HG02973 (cell line): Measurements from ENCODE around the gene GNPDA2.

Experiments used
- ATAC-seq: cut with Tn5 transposase; IDR thresholded peaks from one replicate; pipeline ENCODE4 v1.9.1; 2021; ENCODE audit warnings: moderate library complexity; ENCODE audit not compliant: unreplicated experiment

GNPDA2 gene

DNA sequence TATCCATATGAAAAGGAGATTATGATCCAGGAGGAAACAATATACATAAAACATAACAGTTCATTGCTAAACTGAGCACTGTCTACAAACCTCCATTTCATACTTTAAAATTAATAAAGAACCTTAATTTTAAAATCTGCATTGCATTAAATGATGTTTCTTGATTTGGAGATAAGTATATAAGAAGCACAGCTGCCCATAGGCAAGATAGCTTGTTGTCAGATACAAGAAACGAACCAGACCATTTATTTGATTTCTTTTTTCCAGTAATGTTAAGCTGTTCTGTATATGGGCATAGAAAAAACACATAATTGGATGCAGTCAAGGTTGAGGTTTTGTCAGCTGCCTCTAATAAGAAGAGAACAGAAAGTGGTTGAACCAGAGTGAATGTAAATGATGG lies 41.7 kb downstream of the GNPDA2 start:
- no peak for ATAC-seq

DNA sequence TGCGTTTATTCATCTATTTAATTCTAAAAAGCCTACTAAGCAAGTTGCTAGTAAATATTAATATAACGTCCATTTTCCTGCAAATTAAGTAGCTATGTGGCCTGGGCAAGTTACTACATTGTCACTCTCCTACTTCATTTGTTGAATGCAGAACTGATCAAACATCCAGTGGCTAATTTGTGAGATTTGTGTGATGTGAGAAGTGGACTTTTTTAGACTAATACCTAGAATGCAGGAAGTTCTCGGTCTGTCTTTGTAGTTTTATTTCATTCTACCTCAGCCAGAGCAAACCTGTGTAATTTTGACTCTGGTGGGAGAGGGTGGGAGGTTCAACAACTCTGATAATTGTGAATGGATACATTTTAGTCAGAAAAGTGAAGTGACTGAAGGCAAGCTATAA lies 47.3 kb downstream of the GNPDA2 start:
- peak; percentile 13 for ATAC-seq

DNA sequence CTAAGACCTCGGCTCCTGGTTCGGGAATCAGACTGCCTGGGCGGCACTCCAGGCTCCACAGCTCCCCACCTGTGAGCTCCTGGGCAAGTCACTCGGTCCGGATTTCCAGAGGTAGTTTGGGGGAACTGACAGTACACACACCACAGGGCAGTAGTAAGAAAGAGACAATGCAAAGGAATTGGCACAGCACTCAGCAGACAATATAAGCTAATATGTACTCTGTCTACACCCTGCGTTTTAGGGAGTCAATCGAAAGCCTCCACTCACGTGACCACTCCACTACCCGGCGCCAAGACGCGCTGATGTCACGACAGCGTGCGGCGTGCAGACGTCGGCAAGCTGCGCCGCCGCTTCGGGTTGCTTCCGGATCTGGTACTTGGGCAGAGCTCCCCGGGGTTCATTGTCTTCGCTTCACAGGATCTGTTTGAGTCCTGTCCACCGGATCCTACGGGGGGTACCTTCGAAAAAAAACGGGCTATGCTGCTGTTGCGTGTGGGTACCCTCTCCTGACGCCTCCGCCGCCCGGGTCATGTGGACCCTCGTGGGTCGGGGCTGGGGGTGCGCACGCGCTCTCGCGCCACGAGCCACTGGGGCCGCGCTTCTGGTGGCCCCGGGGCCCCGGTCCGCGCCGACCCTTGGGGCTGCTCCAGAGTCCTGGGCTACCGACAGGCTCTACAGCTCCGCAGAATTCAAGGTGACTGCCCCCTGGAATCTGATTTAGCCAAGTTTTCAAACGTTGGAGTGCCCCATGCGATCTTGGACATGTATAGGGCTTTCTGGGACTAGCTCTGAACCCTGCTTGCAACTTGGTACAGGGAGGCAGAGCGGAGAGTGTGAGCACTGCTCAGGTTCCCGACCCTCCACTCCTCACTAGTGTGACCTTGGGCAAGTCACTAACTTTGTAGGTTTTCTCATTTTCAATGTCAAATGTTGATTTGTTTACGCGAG lies 48.0 kb downstream of the GNPDA2 start, which contains the start of gene GUF1:
GUF1 (plus strand) TSS at position 327 of the 948 bp plus-strand sequence; CDS start at position 530, 203 bp downstream.
- ATAC-seq: peak; percentile 95

DNA sequence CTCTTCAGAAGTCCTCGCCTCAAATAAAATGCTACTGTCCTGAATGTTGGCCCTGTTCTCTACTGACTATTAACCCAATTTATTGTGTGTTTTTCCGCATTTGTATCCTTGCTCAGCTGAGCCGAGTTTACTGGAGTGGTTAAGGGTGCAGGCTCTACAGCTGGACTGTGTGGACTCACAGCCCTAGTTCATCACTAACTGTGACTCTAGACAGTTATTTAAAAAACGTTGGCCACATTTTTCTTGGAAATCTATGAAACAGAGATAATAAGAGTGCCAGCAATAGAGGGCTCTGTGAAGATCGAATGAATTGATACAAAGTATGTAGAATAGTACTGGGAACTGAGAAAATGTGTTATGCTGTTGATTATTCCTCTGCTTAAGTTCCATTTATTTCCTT lies 51.0 kb downstream of the GNPDA2 start:
- no peak for ATAC-seq

DNA sequence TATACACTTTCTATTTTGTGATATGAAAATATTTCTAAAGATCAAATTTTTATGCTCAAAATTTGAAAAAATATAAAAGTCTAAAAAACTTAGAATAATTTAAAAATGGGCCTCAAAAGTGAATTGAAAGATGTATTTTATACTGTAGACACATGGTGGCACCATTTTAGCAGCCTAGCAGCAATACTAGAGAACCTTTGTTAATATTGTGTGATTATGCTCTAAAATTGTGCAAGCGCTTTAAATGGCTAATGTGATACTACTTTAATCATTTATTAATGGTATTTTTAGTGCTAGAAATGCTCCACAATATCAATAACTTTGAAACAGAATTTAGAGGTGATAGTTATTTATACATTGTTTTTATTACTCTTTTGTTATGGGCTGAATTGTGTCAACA lies 51.9 kb downstream of the GNPDA2 start:
- ATAC-seq: no peak

DNA sequence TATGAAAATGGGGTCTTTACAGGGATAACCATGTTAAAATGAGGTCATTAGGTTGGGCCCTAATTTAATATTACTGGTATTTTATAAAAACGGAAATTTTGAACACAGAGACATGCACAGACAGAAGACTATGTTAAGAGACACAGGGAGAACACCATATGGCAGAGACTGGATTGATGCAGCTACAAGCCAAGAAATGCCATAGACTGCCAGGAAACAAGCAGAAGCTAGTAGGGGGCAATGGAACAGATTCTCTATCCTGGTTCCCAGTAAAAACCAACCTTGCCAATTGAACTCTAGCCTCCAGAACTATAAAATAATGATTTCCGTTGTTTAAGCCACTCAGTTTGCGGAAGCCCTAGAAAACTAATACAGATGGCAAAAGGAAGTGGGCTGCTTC lies 54.7 kb downstream of the GNPDA2 start:
- no peak for ATAC-seq

DNA sequence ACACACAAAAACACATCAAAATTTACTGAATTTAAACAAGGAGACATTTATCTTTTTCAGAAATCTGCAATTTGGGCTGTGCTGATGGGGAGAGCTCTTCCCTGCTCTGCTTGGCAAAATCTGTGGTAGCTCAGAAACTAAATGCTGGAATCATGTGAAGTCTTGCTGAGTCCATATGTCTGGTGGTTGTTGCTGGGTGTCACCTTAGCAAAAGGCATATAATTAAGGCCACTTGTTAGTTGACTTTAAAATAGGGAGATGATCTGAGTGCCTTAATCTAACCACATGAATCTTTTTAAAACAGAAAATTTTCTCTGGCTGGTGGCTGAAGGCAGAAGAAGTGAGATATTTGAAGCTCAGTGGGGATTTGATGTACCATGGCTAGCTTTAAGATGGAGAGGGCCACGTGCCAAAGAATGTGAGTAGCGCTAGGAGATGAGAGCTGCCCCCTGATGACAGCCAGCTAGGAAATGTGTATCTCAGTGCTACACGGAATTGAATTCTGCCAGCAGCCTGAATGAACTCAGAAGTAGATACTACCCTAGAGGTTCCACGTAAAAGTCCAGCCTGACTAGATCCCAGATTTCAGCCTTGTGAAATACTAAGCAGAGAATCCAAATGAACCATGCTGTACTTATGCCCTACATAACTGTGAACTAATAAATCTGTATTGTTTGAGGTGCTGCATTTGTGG lies 55.7 kb downstream of the GNPDA2 start:
- ATAC-seq: no peak

DNA sequence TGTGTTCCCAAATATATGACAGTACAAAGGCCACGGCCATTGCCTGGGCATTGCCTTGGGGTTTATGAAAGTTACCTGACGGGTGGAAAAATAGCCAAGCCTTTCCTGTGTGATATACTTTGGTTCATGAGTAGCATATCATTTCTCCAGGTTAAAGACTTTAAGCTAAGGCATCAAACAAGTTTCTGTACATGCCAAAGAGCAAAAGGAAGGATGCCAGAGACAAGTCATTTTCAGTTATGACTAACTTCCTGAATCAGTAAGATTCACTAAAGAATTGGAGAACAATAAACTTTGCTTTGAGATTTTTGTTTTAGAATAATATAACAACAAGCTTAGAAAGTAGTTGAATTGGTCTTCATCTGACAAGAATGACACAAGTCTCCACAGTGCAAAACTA lies 57.8 kb downstream of the GNPDA2 start:
- ATAC-seq: no peak

DNA sequence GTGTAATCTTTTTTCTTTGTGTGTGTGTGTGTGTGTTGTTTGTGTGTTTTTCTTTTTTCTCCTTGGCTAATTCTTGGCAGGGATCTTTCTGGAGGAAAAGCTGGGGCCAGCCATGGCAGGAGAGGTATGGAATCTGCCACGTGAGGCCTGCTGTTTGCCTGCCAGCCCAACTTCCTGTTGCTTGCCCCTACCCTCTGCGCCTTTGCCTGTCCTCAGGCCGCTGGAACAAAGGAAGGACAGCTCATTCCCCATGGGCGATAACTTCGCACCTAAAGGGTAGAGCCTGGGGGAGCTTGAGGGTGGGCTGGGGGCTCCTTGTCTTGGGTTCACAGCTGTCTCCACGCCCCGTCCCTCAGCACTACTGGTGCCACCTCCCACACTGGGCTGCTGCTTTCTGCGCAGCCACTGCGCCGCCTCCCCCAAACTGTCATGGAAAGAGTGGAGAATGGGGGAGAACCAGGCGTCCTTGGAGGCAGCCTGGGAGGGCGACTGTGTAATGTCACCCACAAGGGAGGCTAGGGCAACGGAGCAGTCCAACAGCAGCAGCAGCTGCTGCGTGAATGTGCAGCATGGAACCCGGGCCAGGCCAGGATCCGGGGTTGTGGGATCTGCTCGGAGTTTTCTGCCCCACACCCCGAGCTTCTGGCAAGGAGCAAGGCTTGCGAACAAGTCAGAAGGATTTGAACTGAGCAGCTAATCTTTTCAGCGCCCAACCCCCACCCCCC lies 62.7 kb downstream of the GNPDA2 start:
- ATAC-seq: no peak

DNA sequence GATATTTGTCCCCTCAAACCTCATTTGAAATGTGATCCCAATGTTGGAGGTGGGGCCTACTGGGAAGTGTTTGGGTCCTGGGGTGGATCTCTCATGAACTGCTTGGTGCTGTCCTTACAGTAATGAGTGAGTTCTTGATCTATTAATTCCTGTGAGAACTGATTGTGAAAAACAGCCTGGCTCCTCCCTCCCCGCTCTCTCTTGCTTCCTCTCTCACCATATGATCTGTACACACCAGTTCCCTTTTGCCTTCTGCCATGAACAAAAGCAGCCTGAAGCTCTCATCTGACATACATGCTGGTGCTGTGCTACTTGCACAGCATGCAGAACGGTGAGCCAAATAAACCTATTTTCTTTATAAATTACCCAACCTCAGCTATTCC lies 63.7 kb downstream of the GNPDA2 start:
- ATAC-seq: no peak

DNA sequence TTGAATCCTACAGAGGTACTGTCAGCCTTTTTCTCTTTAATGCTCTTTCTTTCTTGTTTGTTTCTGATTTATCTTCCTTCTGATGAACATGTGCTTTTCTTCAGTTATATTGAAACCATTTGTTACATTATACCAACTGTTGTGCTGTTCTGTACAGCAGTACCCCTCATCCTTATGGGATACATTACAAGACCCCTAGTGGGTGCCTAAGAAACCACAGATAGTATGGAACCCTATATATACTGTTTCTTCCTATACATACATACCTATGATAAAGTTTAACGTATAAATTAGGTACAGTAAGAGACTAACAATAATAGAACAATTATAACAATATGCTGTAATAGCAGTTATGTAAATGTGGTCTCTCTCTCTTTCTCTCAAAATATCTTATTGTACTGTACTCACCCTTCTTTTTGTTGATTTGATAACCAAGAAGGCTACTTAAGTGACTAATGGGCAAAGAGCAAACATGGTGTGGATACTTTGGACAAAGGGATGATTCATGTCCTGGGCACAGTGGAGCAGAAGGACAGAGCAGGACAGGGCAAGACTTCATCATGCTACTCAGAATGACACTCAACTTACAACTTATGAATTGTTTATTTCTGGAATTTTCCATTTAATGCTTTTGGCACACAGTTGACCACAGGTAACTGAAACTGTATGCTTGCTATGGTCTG lies 64.3 kb downstream of the GNPDA2 start:
- no peak for ATAC-seq

DNA sequence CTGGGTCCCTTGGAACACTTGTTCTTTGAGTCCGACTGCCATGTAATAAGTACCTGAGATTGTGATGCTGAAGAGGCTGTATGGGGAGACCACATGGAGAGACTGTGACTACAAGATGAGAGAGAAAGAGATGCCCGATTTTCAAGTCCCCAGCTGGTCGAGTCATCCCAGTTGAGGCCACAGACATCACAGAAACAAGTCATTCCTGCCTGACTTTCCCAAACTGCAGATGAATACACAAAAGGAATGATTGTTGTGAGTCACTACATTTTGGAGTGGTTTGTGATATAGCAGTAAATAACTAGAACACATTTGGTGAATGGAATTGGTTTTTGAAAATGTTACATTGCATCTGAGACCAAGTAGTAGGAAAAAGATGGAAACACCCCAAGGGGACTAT lies 66.0 kb downstream of the GNPDA2 start:
- no peak for ATAC-seq

DNA sequence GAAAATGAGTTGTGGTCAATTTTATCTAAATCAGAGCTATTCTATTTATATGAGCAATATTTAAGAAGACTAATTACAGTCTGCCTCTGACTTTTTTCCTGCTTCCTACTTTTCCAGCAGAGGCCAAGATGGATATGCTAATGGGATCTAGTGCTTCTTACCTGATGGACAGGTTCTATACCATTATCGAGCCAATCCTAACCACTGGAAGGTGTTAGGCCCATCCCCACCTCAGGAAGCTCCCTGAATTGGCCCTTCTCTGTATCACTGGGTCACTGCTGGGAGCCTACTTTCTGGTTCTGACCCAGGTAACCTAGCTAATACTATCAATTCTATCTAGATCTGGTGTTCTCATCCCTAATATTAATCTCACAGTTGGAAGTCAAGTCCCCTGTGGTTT lies 74.4 kb downstream of the GNPDA2 start:
- no peak for ATAC-seq
